K562 (cell line): ENCODE measurements around the gene TCAP. TPM values are rescaled to one million over a fixed set of nuclear protein-coding genes. Genes with fewer than 3 reads are reported as not detected.

ENCODE experiments used
- ARID4B ChIP-seq: sonication (generic); formaldehyde crosslinking; IDR thresholded peaks from 2 replicates; pipeline ENCODE4 v1.8.0; 2022; ENCODE audit warnings: mild to moderate bottlenecking, missing genetic modification reagents
- ETV6 ChIP-seq, 3 experiments: fragments of 150-350 bp in 1 of 3; sonication (generic) in 1 of 3; formaldehyde crosslinking in 1 of 3; IDR thresholded peaks; 2 replicates each; pipeline versions ENCODE4 v1.6.1 to v1.8.0; 2014 to 2022; ENCODE audit warnings: borderline replicate concordance in 2 of 3, low read depth in 2 of 3, antibody characterized with exemption in 1 of 3, low read length in 1 of 3, mild to moderate bottlenecking in 1 of 3, missing genetic modification reagents in 1 of 3
- HSF4 ChIP-seq: fragments of 250-450 bp; sonication (Bioruptor Pico); IDR thresholded peaks from 2 replicates; pipeline ENCODE4 v2.1.2; 2022; ENCODE audit warnings: mild to moderate bottlenecking, moderate library complexity, borderline replicate concordance
- MED1 ChIP-seq: sonication (generic); formaldehyde crosslinking; IDR thresholded peaks from 2 replicates; pipeline ENCODE4 v1.8.1; 2023; ENCODE audit warnings: missing genetic modification reagents, borderline replicate concordance
- SIN3A ChIP-seq, 2 experiments: fragments of 150-350 bp in 1 of 2; IDR thresholded peaks; 2 replicates each; pipeline ENCODE4 v1.6.1; 2011 to 2016; ENCODE audit warnings: borderline replicate concordance in 2 of 2, low read depth in 2 of 2, low read length in 2 of 2, mild to moderate bottlenecking in 2 of 2, moderate library complexity in 2 of 2; ENCODE audit not compliant: control insufficient read depth in 1 of 2
- TFAM ChIP-seq: fragments of 250-450 bp; sonication (Bioruptor Pico); conservative IDR thresholded peaks from 2 replicates; pipeline ENCODE4 v1.5.0; 2021; ENCODE audit warnings: mild to moderate bottlenecking, moderate library complexity
- USF2 ChIP-seq: sonication (generic); formaldehyde crosslinking; IDR thresholded peaks from 2 replicates; pipeline ENCODE4 v1.5.0; 2020; ENCODE audit warnings: missing genetic modification reagents
- ZNF318 ChIP-seq, 2 experiments: fragments of 450-650 bp; IDR thresholded peaks; 2 replicates each; pipeline ENCODE4 v1.6.1; 2016; ENCODE audit warnings: mild to moderate bottlenecking in 2 of 2, borderline replicate concordance in 1 of 2, low read depth in 1 of 2, moderate library complexity in 1 of 2
- polyA plus RNA-seq, 8 experiments: library from polyadenylated mRNA; depleted of rRNA in 4 of 8; stranded (reverse) in 5 of 8; unstranded in 3 of 8; fragments of >200 nt; fragmentation: Nextera tagmentation in 2 of 8; fragmentation: Illumina TruSeq in 1 of 8; extraction: Ambion mirVana in 2 of 8; extraction: Trizol in 1 of 8; gene quantifications; 2 replicates each; pipeline versions ENCODE4 v1.2.1 to v1.2.3, GENCODE V29; 2011 to 2014; ENCODE audit warnings: inconsistent platforms in 1 of 8, missing spikeins in 1 of 8
- total RNA-seq, 7 experiments: library from RNA; depleted of rRNA in 6 of 7; stranded (reverse); fragments of >200 nt in 6 of 7; fragmentation: Illumina TruSeq in 2 of 7; extraction: Trizol in 2 of 7; gene quantifications; 2 replicates each; pipeline versions ENCODE4 v1.2.1 to v1.2.3, GENCODE V29; 2011 to 2021; ENCODE audit warnings: low replicate concordance in 1 of 7

Gene TCAP
- total and polyA plus RNA-seq, 9 of the 15 experiments (the other 6 are each of a cell fraction or from before 2014, with no cell fraction given): 0.33 to 1.4 (median 0.82) TPM; not detected in 2

- TF ChIP-seq ARID4B (CRISPR knock-in tag): 0 out of 2 replicates have a peak, but pooled peaks have one; percentile 37
- TF ChIP-seq ETV6 (IDR thresholded peaks at IDR 0.05; ENCODE audit: borderline replicate concordance in 1 of 2, low read depth in 2 of 2, low read length in 1 of 2): no peak
- no peak for TF ChIP-seq ETV6 (CRISPR knock-in tag; IDR thresholded peaks at IDR 0.05; ENCODE audit: borderline replicate concordance)
- no peak for TF ChIP-seq MED1 (CRISPR knock-in tag)
- no peak for TF ChIP-seq ZNF318 (IDR thresholded peaks at IDR 0.05; ENCODE audit: borderline replicate concordance in 1 of 2, low read depth in 1 of 2)
- TF ChIP-seq SIN3A (IDR thresholded peaks at IDR 0.05; ENCODE audit: borderline replicate concordance in 2 of 2, control insufficient read depth in 1 of 2, low read depth in 2 of 2, low read length in 2 of 2): no peak; a peak in 1 of 4 replicates
- no peak for TF ChIP-seq TFAM (CRISPR knock-in tag)
- TF ChIP-seq HSF4: no peak
- TF ChIP-seq USF2 (CRISPR knock-in tag): no peak
These were observed 3.1 kb downstream of the TCAP start, which contains the start of gene PNMT (continued) for GRCh38 chr17:39667945-39668924.
